ENCODE results near the gene TGM6.

GRCh38 chr20:2342243-2342642 lies 38.5 kb upstream of the TGM6 start:
- no peak for TF ChIP-seq GABPA (IDR thresholded peaks at IDR 0.05; ENCODE audit: low read depth)
- TF ChIP-seq REST (IDR thresholded peaks at IDR 0.05; ENCODE audit: insufficient replicate concordance, low read depth) = no peak
- no peak for TF ChIP-seq POLR2AphosphoS5 (IDR thresholded peaks at IDR 0.05; ENCODE audit: low read depth)

Data from HL-60 (cell line).